CD4-positive, alpha-beta T cell (primary cell): Measurements from ENCODE around the gene EIPR1. TPM values are rescaled to one million over a fixed set of nuclear protein-coding genes. Genes with fewer than 3 reads are reported as not detected.

Source experiments
- ATAC-seq: fragments of 200-7000 bp; cut with Tn5 transposase; one replicate; pipeline ENCODE4 v1.10.0; 2022; ENCODE audit warnings: mild to moderate bottlenecking; ENCODE audit not compliant: poor library complexity
- CTCF ChIA-PET: fragments of 350-600 bp; sonication (Branson Sonifier 250); formaldehyde crosslinking; loops from one replicate; lab custom pipeline; 2021; ENCODE audit warnings: antibody characterized with exemption, inconsistent platforms; lab: Charles Lee
- POLR2A ChIA-PET: fragments of 350-600 bp; sonication (Branson Sonifier 250); formaldehyde crosslinking; loops from one replicate; lab custom pipeline; 2021; ENCODE audit warnings: antibody characterized with exemption, inconsistent platforms; lab: Charles Lee
- DNase-seq, 14 experiments: peaks; one replicate each; pipeline ENCODE4 v3.0.0-alpha.2; 2013 to 2020; ENCODE audit warnings: mixed read lengths in 2 of 14
- H3K27ac ChIP-seq, 2 donors: one replicate each; pipeline versions ENCODE4 v1.5.1 to v1.7.0; 2013; ENCODE audit warnings: low read length in 2 of 2, low read depth in 1 of 2, mild to moderate bottlenecking in 1 of 2
- H3K27me3 ChIP-seq, 2 experiments: 1 replicate in 1 of 2; 2 replicates in 1 of 2; pipeline versions ENCODE4 v1.6.1 to v1.7.0; 2013; ENCODE audit warnings: low read length in 2 of 2, control low read depth in 1 of 2, mild to moderate bottlenecking in 1 of 2, moderate library complexity in 1 of 2; ENCODE audit not compliant: insufficient read depth in 2 of 2, control insufficient read depth in 1 of 2
- H3K36me3 ChIP-seq: one replicate; pipeline ENCODE4 v1.6.1; 2013; ENCODE audit warnings: low read length, control low read depth; ENCODE audit not compliant: insufficient read depth
- H3K4me1 ChIP-seq: one replicate; pipeline ENCODE4 v1.6.1; 2013; ENCODE audit warnings: low read length, control low read depth; ENCODE audit not compliant: insufficient read depth
- H3K4me3 ChIP-seq: one replicate; pipeline ENCODE4 v1.5.1; 2013; ENCODE audit warnings: mild to moderate bottlenecking, low read length, moderate library complexity
- H3K9me3 ChIP-seq, 2 experiments: 1 replicate in 1 of 2; 2 replicates in 1 of 2; pipeline versions ENCODE4 v1.6.1 to v1.7.0; 2013; ENCODE audit warnings: low read length in 2 of 2, mild to moderate bottlenecking in 2 of 2, control low read depth in 1 of 2, moderate library complexity in 1 of 2; ENCODE audit not compliant: control insufficient read depth in 1 of 2, insufficient read depth in 1 of 2
- H3K27ac Mint-ChIP-seq: one replicate; pipeline ENCODE4 v1.8.0; 2020; ENCODE audit warnings: mixed read lengths
- H3K27me3 Mint-ChIP-seq: one replicate; pipeline ENCODE4 v1.8.0; 2021; ENCODE audit warnings: mixed read lengths
- H3K36me3 Mint-ChIP-seq: one replicate; pipeline ENCODE4 v1.8.0; 2021; ENCODE audit warnings: low read depth, mixed read lengths
- H3K4me1 Mint-ChIP-seq: one replicate; pipeline ENCODE4 v1.8.0; 2021; ENCODE audit warnings: low read depth, mixed read lengths
- H3K4me3 Mint-ChIP-seq: one replicate; pipeline ENCODE4 v1.8.0; 2020; ENCODE audit warnings: mild to moderate bottlenecking, mixed read lengths
- H3K9me3 Mint-ChIP-seq: one replicate; pipeline ENCODE4 v1.8.0; 2020; ENCODE audit warnings: mixed read lengths
- CTCF ChIP-seq: fragments of 200-600 bp; IDR thresholded peaks from one replicate; pipeline ENCODE4 v1.8.0; 2022; ENCODE audit warnings: antibody characterized with exemption, mild to moderate bottlenecking
- intact Hi-C, 2 experiments: fragments of 100-400 bp; cut with DNase I in 1 of 2; cut with micrococcal nuclease in 1 of 2; formaldehyde crosslinking; loops; one replicate each; pipeline versions ENCODE4 v1.15.1 to v1.9.0; 2023 to 2025; cut with DNase I, micrococcal nuclease
- total RNA-seq, 174 experiments: library from RNA in 2 of 174; stranded (reverse) in 2 of 174; gene quantifications; one replicate each; pipeline ENCODE4 v1.2.3 and lab custom pipeline; 2021 to 2026

EIPR1 gene
- total RNA-seq, 2 experiments from 2014 or later, result 11.0 to 12.4 TPM

- H3K27me3 ChIP-seq, result no peaks in the 10 kb centered on the region
- intact Hi-C loops, result no loop called here
- Mint-ChIP-seq H3K9me3 (no peaks in the 10 kb centered on the region), H3K27ac (no peak overlapping the region), H3K36me3 (peaks cover 82% of the 10 kb centered on the region), H3K27me3 (no peaks in the 10 kb centered on the region), H3K4me1 (peaks cover 40% of the 10 kb centered on the region), H3K4me3 (no peak overlapping the region)
- H3K27ac ChIP-seq, result no peak overlapping the region
- ATAC-seq, result no peak
- no peaks in the 10 kb centered on the region for H3K4me1 ChIP-seq
- H3K4me3 ChIP-seq, result no peak overlapping the region
- no peak for TF ChIP-seq CTCF
- H3K9me3 ChIP-seq, result no peaks in the 10 kb centered on the region
- ChIA-PET POLR2A (no interaction called here), CTCF (no interaction called here)
- no peak for DNase-seq
- peaks cover 44% of the 10 kb centered on the region for H3K36me3 ChIP-seq
Observed at GRCh38 chr2:3406501-3406900, 28.9 kb upstream of the EIPR1 start.

DNA sequence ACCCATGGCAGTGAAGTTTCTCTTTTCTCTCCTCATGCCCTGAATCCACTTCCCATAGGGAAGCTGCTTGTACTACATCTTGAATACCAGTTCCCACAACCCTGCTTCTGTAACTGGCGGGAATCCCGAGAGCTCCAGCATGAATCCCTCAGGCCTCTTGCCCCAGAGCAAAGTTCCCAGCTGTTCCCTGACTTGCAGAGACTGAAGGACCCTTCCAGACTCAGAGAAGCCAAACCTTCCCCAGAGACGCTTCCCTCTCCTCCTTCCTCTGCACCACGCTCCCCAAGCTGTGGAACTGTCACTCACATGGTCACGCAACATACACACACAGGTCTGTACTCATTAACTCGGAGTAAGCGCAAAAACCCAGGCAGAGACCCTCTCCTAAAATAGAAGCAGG lies 28.3 kb upstream of the EIPR1 start:
- TF ChIP-seq CTCF, result no peak
- H3K27me3 ChIP-seq, result no peaks in the 10 kb centered on the region
- Mint-ChIP-seq H3K36me3 (peaks cover 80% of the 10 kb centered on the region), H3K9me3 (no peaks in the 10 kb centered on the region), H3K27me3 (no peaks in the 10 kb centered on the region), H3K4me3 (no peak overlapping the region), H3K27ac (no peak overlapping the region), H3K4me1 (peaks cover 33% of the 10 kb centered on the region)
- ChIA-PET CTCF (no interaction called here), POLR2A (no interaction called here)
- no peaks in the 10 kb centered on the region for H3K9me3 ChIP-seq
- H3K27ac ChIP-seq, result no peak overlapping the region
- peaks cover 50% of the 10 kb centered on the region for H3K36me3 ChIP-seq
- no peak overlapping the region for H3K4me3 ChIP-seq
- H3K4me1 ChIP-seq, result no peaks in the 10 kb centered on the region
- DNase-seq (no peak), ATAC-seq (no peak)
- intact Hi-C loops, result no loop called here

DNA sequence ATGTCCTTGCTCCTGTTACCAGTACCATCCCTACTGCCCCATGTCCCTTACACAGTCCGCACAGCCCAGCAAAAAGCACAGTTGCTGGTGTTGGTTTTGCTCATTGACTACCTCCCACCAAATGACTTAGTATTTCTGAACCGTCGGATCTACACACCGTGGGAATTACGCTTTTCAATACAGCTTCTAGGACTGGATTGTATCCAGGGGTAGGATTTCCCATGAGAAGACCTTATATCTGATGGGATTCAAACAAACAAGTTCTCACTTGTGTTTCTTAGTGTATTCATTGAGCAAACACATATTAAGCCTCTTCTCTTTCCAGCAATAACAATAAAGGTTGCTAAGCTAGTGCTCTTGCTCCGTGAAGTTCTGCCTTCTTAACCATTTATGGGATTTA lies 27.7 kb upstream of the EIPR1 start:
- H3K27ac ChIP-seq, result no peak overlapping the region
- intact Hi-C loops, result no loop called here
- H3K27me3 ChIP-seq, result no peaks in the 10 kb centered on the region
- ChIA-PET POLR2A (no interaction called here), CTCF (no interaction called here)
- Mint-ChIP-seq H3K36me3 (peaks cover 83% of the 10 kb centered on the region), H3K9me3 (no peaks in the 10 kb centered on the region), H3K4me3 (no peak overlapping the region), H3K27ac (no peak overlapping the region), H3K4me1 (peaks cover 30% of the 10 kb centered on the region), H3K27me3 (no peaks in the 10 kb centered on the region)
- ATAC-seq, result no peak
- H3K4me3 ChIP-seq, result no peak overlapping the region
- DNase-seq, result no peak
- no peaks in the 10 kb centered on the region for H3K4me1 ChIP-seq
- peaks cover 56% of the 10 kb centered on the region for H3K36me3 ChIP-seq
- no peaks in the 10 kb centered on the region for H3K9me3 ChIP-seq
- TF ChIP-seq CTCF, result no peak
